HG03064 (cell line): Measurements from ENCODE around the gene SINHCAF.

Source experiments
- ATAC-seq: cut with Tn5 transposase; IDR thresholded peaks from one replicate; pipeline ENCODE4 v1.9.1; 2021; ENCODE audit warnings: low read depth; ENCODE audit not compliant: unreplicated experiment

Gene SINHCAF

DNA sequence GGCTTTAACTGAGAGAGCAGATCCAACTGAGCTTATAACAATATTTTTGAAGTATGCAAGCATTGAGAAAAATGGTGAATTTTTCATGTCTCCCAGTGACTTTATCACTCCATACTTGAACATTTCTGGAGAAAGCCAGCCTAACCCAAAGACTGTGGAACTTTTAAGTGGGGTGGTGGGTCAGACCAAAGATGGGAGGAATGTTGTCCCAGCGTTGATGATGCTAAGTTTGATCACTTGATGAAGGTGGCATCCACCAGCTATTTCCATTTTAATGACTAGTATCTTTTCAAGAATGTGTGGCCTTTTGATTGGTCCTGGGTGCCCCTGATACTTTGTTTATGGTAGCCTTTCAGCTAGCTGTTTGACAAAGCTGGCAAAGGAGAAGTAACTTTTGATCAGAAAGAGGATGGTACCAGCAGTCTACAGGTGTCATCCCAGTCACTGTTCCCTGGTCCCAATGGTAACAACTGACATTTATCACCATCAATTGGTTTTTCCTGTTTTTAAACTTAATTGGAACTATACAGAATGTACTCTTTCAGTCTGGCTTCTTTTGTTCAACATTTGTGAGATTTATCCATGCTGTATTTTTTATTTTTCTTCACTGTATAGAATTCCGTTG is 14.2 kb downstream of the SINHCAF start:
- no peak for ATAC-seq

GRCh38 chr12:31310488-31310887 is 15.5 kb downstream of the SINHCAF start:
- ATAC-seq = no peak

DNA sequence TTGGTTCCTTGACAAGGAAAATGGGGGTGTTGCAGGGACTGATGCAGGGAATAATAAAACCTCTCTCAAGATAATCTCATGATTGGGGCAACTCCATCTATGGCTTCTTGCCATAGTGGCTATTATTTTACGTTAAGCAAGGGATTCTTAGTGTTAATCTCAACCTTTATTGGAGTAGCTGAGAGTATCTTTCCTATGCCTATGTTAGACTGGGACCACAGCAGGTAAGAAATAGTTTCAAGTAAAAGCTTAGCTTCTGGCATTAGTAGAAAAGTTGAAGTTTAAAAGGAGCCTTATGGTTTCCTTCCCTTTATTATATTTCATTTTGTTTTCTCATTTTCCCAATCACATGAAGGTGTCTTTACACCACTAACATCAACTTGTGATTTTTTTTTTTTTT is 16.7 kb downstream of the SINHCAF start:
- no peak for ATAC-seq

- ATAC-seq = no peak
Observed at GRCh38 chr12:31308116-31308515, 17.8 kb downstream of the SINHCAF start.

DNA sequence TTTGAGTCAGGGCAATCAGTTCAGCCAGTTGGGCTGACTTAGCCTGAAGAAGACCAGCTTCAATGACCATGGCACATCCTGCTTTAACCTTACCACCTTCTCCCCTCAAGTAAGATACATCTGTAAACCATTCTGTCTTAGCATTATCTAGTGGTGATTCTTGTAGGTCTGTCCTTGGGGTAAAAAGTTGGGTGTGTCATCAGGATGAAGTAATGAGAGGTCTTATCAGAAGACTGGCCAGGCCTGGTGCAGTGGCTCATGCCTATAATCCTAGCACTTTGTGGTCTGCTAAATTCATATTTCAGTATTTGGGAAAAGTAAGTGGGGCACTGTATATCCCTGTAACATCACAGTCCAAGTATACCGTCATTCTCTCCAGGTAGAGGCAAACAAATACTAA is 19.1 kb downstream of the SINHCAF start:
- ATAC-seq = no peak

GRCh38 chr12:31303466-31303865 is 22.5 kb downstream of the SINHCAF start:
- ATAC-seq = no peak

DNA sequence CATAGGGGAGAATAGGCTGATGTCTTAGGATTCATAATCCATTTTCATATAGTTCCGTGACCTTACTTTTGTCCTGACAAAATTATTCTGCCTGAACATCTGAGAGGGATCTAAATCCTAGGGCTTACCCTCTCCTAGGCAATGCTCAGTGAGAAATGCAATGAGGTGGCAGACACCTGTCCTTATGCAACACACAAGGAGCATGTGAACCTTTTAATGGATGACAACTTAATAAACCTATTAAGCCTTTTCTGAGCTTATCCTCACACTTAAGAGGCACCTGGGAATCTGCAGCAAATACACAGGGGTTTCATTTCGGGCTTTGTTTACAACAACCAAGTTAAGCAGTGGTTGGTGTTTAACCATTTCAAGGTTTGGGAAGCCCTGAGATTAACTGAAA is 24.6 kb downstream of the SINHCAF start:
- no peak for ATAC-seq

DNA sequence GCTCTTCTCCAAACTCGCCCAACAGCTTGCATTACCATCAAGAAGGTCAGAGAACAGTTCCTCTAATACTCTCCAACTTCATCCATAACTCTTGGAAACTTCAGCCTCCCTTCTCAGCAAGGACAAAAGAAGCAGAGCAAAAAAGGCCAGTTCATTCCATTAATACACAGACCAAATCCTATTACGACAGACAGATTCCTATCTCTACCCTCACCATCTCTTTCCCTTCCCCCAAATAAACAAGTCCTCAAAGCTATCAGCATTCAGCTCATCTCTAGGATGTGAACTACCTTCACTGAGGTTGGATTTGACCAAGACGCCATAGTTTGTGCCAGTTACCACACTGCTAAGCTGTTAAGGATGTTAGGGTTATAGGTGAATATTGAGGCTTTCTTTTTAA is 25.2 kb downstream of the SINHCAF start:
- ATAC-seq = no peak

DNA sequence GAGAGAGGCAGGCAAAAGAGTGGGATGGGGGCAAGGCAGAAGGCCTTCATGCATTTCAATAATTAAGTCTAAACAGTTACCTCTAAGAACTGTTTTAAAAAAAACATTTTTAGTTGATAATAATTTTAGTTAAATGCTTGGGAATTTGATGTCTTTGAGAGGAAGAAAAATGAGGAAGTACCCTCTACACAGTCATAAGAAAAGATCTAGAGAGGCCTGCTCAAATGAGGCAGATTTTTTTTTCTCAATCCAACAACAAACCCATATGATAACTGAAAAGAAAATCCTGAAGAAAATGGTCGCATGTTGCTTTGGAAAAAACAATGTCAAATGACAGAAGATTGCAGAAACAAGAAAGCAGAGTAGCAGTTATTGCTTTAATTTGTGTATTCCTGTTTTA is 25.6 kb downstream of the SINHCAF start:
- no peak for ATAC-seq

DNA sequence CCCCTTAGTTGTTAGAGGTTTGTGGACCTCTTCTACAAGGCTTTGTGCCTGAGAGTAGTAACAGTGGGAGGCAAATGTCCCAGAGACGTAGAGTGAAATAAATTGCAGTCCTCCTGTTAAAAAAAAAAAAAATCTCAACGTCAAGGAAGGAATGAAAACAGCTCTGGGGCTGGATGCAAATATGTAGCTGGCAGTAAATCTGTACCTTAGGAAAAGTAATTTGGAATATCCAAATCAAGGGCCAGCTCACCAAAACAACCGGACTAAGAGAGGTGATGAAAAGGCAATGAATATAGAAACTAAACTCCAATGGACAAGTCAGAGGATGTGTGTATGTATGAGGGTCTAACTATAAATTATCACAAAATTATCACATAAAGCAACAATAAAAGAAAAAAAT is 27.0 kb downstream of the SINHCAF start:
- ATAC-seq = no peak

DNA sequence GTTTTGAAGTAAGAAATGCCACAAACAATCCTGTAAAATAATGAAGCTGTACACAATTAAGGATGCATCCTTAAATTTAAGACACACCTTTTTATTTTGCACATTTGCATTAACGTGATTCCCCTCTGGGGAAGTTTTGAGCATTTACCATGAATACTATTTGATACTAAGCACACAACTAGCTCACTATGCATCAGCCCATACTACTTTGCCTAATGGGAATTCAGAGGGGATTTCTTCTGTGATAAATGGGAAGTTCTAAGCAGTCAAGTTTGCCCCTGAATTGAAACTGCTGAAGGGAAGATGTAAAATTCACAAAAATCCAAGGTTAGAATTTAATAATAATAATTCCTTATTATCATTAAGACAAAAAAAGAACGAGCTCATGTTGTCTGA is 27.4 kb downstream of the SINHCAF start:
- ATAC-seq = no peak

DNA sequence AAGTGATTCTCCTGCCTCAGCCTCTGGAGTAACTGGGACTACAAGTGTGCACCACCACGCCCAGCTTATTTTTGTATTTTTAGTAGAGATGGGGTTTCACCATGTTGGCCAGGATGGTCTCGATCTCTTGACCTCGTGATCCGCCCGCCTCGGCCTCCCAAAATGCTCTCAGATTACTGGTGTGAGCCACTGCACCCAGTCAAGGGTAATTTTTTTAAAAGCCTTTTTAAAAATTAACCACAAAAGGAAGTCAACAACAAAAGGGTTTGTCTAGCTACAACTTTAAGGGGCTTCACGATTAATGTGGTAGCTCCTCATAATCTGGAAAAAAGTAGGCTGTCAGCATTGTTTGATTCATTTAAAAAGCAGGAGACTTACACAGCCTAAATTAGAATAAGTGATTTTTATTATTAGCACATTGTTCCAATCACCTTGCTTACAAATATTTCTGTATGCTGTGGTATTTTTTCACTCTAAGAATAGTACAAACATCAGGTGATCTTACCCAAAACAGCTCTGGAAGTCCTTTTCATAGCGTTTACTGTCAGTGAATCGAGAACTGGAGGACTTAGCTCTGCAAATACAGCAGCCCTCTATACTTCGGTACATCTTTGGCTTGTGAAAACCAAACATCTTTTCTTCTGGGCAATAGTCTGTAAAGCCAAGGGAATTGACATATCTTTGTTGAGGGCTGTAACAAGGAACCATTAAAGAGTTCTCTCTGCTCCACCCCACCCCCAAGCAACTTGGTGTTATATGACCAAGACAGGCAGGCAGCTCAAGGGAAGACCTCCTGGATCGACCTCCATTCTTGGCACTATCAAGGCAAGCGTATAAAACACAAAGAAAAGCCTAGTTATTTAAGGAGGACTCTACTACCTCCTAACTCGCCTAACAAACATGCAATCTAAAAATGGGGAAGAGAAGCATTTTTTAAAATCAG is 28.1 kb downstream of the SINHCAF start:
- ATAC-seq = no peak

DNA sequence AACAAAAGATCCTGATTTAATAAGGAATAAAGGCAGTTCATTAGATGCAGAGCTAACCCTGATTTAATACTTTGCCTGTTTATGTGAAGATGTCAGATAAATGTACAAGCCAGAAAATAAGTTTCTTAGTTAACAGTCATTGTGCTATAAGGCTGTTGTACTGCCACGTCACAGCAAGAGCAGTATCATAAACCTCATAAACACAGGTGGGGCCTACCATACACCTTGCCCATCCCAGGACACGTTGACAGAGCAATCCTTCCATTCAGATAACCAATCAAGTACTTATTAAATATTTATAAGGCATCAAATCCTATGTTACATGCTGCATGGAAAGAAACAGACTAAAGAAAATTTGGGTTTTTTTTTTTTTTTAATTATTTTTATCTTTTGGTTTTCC is 36.5 kb downstream of the SINHCAF start:
- ATAC-seq = no peak

- no peak for ATAC-seq
Observed at GRCh38 chr12:31288381-31288780, 37.6 kb downstream of the SINHCAF start.

- ATAC-seq = no peak
Observed at GRCh38 chr12:31280183-31280582, 45.8 kb downstream of the SINHCAF start.

DNA sequence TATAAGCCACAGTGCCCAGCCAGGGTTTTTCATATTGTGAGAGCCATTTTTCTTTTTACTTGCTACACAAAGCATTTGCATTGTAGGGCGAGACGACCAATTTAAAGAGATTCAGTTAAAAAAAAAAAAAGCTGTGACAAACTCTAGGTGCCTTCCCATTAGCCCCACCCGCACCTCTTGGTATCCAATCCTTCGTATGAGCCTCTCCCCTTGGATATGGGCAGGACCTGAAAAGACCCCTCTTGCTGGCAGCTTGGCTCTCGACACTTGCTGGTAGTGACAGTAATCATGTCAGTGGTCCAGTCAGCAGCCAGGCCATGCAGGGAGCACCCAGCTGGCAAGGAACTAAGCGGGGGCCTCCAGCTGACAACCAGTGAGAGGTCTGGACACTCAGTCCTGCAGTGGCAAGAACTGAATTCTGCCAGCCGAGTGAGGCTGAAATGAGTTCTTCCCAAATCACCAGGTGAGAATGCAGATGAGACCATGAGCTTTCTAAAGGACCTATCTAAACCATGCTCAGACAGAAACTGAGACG is 46.5 kb downstream of the SINHCAF start:
- ATAC-seq = no peak

- ATAC-seq = no peak
Observed at GRCh38 chr12:31278832-31279231, 47.1 kb downstream of the SINHCAF start.

DNA sequence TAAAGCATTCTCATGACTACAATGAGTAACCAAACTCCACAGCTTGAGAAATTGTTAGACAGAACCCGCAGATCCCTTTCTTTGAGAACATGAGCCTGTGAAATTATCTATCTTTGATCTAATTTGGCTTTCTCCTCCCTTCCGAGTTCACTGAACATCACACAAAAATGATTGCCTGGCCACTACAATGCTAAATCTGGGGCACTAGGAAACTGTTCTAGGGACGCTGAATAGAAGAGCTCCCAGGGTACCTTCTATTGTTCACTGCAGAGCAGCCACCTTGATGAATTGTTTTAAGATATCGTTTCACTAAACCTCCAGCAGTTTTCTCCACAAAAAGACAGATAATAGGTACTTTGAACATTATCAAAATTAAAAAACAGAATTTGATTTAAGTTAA is 47.5 kb downstream of the SINHCAF start:
- ATAC-seq = no peak

- no peak for ATAC-seq
Observed at GRCh38 chr12:31277081-31277480, 48.9 kb downstream of the SINHCAF start.

DNA sequence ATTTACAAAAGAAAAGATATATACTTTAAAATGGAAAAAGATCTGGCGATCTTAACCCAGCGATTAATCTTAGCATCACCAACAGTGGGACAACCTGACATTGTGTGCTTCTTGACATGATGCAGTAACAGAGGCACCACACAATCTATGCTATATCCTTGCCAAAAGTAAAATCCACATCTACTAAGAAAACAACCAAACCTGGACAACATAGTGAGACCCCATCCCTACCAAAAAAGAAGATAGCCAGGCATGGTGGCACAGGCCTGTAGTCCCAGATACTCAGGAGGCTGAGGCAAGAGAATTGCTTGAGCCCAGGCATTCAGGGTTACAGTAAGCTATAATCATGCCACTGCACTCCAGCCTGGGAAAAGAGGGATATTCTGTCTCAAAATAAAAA is 50.5 kb downstream of the SINHCAF start:
- no peak for ATAC-seq

GRCh38 chr12:31274520-31275300 is 51.2 kb downstream of the SINHCAF start:
- ATAC-seq = no peak
